HG02571 (cell line): ENCODE data around the gene PLEKHO1.

Experiments
- ATAC-seq: cut with Tn5 transposase; IDR thresholded peaks from one replicate; pipeline ENCODE4 v1.9.1; 2021; ENCODE audit warnings: mild to moderate bottlenecking, moderate library complexity; ENCODE audit not compliant: unreplicated experiment

The PLEKHO1 gene

GRCh38 chr1:150150133-150151021 is 661 bp downstream of the PLEKHO1 start:
- peak; percentile 4 for ATAC-seq

DNA sequence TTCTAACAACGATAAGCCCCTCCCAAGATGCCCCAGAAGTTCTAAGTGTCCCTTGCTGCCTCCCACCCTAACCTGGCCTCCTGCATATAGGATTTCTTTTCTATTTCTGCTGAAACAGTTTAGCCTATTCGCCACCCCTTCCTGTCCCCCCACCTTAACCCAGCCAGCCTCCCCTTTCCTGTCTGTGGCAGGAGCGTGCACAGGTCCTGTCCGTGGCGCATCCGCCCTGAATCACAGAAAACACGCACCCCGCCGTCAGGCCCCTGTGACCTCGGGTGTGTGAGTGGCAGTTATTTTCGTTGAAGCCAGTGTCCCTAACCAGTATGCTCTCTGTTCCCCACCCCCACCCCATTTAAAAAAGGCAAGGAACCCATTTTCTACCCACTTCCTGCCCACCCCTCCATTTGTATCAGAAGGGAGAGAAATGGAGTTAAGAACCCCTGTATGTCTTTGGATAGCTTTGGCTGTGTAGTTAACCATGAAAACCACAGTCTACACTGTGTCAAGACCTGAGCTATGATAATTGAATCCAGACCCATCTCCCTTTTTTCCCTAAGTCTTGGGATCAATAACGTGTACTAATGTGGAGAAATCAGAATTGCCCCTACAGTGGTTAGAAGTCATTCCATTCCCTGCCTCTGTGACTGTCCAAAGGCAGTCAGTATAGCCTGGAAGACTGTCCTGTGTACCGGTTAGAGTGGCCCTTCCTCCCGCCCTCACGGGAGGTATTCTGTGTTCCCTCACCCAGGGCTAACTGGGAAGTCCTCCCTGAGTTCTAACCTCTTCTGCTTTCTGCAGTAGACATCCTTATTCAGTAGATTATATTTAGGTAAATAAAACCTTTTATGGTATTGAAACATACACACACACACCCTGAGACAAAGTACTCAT is 1.8 kb downstream of the PLEKHO1 start:
- ATAC-seq, result no peak

GRCh38 chr1:150152182-150152536 is 2.4 kb downstream of the PLEKHO1 start:
- no peak for ATAC-seq

GRCh38 chr1:150152772-150153456 is 3.2 kb downstream of the PLEKHO1 start:
- ATAC-seq, result no peak

- ATAC-seq, result no peak
These were observed 4.4 kb downstream of the PLEKHO1 start for GRCh38 chr1:150154143-150154542.

GRCh38 chr1:150155413-150156071 is 5.8 kb downstream of the PLEKHO1 start:
- ATAC-seq, result no peak

DNA sequence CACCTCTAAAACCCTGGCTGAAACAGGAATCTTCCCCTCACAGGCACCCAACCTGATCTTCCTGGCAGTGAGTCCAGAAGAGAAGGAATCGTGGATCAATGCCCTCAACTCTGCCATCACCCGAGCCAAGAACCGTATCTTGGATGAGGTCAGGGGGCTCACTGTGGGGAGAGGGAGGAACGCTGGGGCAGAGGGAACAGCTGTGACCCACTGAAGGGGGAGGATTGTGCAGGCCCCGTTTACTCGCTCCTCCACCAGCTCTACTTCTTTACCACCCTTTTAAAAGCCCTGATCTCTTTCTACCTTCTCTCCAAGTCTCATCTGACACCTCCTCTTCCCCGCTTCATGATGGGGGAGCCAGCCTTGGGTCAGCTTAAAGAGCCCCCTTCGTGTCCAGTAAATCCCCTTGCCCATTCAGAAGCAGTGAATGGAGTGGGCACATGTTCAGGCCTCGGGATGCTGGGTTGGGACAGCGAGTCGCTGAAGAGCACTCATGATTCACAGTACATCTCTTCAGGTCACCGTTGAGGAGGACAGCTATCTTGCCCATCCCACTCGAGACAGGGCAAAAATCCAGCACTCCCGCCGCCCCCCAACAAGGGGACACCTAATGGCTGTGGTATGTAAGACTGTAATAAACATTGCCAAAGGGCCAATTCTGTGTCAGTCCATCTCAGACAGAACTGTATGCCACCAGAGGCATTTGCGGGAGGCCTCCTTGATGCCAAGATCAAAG is 7.3 kb downstream of the PLEKHO1 start:
- no peak for ATAC-seq

DNA sequence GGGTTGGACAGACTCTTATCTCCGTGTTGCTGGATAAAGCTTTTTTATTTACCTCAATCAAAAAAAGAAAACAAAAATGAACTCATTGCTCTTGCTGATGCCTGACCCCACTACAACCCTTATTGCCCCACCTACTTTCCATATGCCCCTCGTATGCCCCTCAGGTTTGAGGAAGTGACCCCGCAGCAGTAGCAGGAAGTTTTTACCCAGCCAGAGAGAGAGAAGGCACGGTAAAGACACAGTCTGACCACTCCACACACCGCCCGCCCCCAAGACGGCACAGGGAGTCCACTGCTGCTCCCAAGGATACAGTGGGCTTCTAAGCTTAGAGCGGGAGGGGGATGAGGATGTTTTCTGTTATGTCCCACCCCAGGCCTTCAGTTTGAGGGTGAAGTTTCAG is 9.8 kb downstream of the PLEKHO1 start:
- ATAC-seq, result no peak

- no peak for ATAC-seq
These were observed 11.4 kb downstream of the PLEKHO1 start for GRCh38 chr1:150160964-150161621.

DNA sequence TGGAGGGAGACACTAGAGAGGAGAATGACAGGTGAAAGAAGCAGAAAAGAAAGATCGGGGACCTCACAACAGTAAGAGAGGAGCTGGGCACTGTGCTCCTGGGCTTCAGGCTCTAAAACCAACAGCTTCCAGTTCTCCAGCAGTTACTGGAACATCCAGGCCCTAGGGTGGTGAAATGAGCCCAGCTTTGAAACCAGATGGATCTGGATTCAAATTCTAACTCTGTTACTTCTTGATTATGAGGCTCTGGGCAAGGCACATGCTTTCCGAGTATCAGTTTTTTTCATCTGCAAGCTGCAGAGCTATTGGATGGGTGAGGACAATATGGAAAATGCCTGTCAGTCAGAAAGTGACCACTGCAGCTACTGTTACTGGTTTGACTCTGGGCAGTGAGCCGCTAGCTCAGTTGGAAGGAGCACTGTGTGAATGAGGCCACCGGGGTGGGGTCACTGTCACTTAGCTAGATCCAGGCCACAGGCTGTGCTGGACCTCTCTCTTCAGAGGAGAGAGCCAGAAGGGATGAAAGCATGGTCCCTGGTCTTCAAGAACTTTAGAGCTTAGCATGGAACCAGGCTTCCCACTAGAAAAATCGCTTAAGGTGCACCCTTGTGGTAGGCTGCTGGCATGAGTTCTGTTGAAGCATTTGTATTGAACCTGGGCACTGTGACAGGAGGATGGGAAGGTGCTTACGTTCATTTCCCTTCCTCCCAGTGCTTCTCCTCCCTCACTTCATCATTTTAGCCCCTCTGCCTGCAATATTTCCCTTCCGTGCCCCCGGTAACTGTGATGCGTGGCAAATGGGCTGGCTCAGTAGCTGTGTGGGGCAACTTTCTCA is 12.2 kb downstream of the PLEKHO1 start:
- no peak for ATAC-seq

GRCh38 chr1:150162582-150162861 is 12.8 kb downstream of the PLEKHO1 start:
- ATAC-seq, result no peak

DNA sequence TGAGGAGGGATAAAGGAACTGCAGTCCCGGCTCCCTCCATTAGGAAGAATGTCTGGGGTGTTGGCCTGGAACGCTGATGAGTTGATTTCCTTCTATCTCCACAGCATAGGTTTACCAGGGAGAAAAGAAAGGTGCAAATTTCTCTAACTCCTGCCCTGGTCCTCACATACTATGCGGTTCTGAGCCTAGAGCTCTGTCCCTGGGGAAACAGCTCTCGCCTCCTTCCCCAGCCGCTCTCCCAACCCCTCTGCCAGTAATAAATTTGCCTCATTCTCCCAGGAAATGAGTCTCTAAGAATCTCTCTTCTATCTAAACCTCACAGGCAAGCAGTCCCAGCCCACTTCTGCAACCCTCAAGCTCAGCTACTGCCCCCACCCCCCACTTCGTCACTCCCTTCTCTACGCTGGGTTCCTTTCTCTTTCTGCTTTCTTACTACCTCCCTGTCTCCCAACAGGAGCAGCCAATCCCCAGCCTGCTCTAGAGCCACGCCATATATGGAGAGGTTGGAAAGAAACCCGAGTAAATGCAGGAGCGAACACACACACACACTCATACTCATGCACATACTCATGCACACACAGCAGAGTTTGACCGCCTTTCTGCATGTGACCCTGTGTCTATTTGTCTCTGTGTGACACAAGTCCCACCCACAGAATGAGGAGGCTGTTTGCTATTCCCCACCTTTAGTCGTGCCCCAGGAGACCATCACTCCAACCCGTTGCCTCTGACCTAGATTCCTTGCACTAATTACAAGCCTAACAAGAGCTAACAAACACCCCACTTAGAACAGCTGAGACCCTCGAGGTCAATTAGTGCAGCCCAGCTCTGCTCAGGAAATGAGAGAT is 13.4 kb downstream of the PLEKHO1 start:
- ATAC-seq, result no peak

GRCh38 chr1:150164224-150164623 is 14.5 kb downstream of the PLEKHO1 start:
- ATAC-seq, result no peak

DNA sequence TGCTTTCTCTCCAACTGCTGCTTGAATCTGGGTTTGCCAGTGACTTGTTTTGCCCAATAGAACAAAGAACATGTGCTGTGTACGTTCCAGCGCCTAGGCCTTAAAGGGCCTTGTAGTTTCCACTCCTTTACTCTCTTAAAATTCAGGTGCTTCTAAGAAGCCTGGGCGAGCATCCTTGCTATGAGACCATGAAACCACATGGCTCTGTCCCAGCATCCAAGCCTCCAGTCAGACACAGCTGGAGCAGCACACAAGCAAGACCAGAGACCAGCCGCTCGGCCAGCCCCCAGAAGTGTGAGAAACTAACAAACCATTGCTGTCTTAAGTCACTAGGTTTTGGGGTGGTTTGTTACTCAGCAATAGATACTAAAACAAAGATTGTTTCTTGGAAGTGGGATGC is 15.1 kb downstream of the PLEKHO1 start:
- ATAC-seq, result no peak

DNA sequence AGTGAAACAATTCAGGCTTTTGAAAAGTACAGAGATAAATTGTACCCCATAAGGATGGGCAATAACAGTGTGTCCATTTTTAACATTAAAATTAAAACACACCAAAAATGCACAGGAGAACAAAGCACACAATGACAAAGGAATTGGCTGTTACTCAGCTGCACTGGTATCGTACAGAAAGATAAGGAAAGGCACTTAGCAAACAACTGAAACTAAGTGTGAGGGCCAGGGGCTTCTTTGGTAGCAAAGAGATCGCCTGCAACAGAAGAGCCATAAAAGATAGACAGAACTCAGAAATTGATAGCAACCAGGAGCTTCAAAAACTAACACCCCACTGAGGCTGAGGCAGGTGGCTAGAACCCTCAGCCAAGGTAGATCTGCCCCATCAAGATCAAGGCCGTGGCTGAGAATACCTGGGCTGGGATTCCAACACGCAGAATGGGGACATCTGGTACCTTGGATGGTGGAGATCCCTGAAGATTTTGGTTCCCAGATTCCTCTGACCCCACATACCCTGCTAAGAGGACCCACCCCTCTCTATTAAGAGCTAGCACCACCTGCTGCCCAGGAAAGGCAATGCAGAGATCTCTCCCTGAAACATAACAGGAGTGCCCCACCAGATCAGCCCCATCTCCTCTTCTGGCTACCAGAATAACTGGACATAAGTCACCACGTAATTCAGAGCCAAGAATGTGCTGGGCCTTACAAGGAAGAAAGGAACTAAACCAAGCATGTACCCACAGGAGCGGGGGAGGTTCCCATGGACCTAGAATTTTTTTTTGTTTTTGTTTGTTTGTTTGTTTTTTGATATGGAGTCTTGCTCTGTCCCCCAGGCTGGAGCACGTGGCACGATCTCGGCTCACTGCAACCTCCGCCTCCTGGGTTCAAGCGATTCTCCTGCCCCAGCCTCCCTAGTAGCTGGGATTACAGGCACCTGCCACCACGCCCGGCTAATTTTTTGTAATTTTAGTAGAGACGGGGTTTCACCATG is 16.2 kb downstream of the PLEKHO1 start:
- no peak for ATAC-seq

- no peak for ATAC-seq
These were observed 19.4 kb downstream of the PLEKHO1 start for GRCh38 chr1:150168960-150169601.
